GM13976 (cell line): Measurements from ENCODE around the gene SOBP.

ENCODE experiments used
- DNase-seq: peaks from one replicate; pipeline ENCODE4 v3.0.0; 2012; ENCODE audit warnings: low spot score
- in situ Hi-C: fragments of 300-500 bp; cut with MboI; formaldehyde crosslinking; loops from one replicate; pipeline ENCODE4 v1.12.0; 2022; ENCODE audit warnings: low sequenced_read_pairs, mixed read lengths, inconsistent platforms; ENCODE audit not compliant: unreplicated experiment
- TF ChIP-seq, protein P1 (sequence below): IDR thresholded peaks from 2 replicates; pipeline ENCODE4 v1.5.1; 2012; ENCODE audit warnings: borderline replicate concordance, mild to moderate bottlenecking; ENCODE audit not compliant: insufficient read depth; ENCODE audit errors: extremely low read depth, missing control alignments, control extremely low read depth

SOBP gene

DNA sequence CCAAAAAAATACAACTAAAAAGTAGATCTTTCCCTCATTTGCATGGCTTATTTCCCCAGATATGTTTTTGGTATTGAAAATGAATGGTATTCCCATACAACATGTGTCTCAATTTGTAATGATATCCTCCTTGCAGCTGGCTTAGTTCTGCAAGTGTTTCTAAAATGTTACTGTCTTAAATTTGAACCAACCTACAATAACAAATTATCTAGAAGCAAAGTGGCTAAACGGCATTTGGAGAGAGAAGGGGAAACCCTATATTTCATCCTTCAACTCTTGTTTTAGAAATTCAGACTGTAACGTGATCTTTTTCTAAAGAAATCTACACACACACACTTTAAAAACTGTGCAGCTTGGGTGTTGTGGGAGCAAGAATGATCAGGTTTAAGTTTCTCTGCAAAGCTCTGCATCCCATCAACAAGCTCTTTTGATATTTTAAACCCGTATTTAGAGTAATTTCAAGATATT, 153.0 kb downstream of the SOBP start:
- in situ Hi-C loops: no loop called here
- no peak for DNase-seq
- TF ChIP-seq, protein P1, sequence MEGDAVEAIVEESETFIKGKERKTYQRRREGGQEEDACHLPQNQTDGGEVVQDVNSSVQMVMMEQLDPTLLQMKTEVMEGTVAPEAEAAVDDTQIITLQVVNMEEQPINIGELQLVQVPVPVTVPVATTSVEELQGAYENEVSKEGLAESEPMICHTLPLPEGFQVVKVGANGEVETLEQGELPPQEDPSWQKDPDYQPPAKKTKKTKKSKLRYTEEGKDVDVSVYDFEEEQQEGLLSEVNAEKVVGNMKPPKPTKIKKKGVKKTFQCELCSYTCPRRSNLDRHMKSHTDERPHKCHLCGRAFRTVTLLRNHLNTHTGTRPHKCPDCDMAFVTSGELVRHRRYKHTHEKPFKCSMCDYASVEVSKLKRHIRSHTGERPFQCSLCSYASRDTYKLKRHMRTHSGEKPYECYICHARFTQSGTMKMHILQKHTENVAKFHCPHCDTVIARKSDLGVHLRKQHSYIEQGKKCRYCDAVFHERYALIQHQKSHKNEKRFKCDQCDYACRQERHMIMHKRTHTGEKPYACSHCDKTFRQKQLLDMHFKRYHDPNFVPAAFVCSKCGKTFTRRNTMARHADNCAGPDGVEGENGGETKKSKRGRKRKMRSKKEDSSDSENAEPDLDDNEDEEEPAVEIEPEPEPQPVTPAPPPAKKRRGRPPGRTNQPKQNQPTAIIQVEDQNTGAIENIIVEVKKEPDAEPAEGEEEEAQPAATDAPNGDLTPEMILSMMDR: no peak

DNA sequence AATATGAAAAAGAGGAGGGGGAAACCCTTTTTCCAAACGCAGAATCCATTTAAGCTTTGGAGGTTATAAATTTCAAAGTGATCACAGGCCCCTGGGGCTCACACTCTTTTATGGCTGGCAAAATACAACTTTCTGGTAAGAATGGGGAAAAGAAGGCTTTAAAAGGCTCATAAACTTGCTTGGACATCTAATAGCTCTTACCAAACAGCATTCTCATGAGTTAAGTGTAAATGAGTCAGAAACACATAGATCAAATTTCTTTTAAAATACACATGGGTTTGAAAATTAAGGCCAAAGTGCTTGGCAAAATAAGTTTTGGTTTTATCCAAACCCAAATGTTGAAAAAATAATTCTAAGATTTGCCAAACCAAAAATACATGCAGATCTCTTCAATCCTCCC, 154.6 kb downstream of the SOBP start:
- no peak for DNase-seq
- in situ Hi-C loops: no loop called here
- TF ChIP-seq, protein P1: no peak

DNA sequence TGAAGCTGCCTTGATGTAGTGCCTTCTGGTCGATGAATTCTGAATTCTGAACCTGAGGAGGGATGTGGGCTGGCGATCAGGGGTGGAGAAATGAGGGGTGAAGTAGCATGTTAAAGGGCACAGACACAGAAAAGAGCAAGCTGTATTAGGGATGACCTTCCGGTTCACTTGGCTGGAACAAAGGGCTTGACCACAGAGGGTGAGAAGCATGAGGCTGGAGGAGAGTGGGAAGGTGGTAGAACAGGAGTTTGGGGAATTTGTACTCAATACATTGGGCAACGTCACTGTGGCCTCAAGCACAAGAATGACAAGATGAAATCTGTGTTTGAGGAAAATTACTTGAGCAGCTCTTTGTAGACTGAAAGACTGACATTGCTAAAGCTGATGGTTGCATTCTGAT, 155.8 kb downstream of the SOBP start:
- TF ChIP-seq, protein P1: no peak

DNA sequence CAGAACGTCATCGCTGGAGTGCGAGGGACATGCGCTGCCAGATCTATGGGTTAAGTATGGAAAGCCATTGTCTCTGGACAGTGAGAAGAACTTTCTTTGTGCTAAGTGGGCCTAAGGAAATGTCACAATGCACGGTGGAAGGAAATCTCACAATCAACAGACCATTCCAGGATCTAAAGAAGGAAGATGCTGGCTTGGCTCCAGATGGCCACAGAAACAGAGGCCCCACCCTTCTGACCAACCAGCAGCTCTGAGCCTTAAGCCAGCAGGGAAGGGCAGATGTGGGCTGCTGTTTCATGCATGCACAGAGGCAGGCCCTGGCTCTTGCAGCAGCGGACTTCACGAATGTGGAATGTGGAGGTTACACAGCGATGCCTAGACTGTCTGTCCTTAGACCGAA, 156.3 kb downstream of the SOBP start:
- DNase-seq: no peak
- TF ChIP-seq, protein P1: no peak
- in situ Hi-C loops: no loop called here

More for the DNA sequence above, 155.8 kb downstream of the SOBP start:
- in situ Hi-C loops: no loop called here
- no peak for DNase-seq

DNA sequence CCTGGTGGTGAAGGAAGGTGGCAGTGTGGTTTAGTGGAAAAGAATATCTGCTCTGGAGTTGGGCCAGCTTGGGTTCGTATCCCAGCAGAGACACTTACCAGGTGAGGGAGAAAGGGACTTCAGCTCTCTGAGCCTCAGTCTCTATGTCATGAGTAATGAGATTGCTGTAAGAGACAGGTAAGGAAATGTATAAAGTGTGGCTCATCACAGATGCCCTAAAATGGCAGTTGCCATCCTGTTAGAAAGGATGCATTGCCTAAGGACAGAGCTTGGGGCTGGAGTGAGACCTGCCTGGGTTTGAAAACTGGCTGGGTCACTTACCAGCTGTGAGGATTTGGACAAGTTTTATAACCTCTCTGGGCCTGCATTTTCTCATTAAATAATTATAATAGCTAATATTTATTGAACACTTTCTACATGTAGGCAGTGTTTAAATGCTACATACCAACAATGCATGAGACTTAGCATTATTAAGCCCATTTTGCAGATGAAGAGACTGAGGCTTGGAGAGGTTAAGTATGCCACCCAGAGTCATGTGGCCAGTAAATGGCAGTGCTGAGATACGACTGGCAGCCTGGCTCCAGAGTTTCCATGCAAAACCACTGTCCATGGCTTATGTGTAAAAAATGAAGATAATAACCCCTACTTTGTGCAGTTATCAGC, 157.0 kb downstream of the SOBP start:
- no peak for DNase-seq
- in situ Hi-C loops: no loop called here
- TF ChIP-seq, protein P1: no peak

DNA sequence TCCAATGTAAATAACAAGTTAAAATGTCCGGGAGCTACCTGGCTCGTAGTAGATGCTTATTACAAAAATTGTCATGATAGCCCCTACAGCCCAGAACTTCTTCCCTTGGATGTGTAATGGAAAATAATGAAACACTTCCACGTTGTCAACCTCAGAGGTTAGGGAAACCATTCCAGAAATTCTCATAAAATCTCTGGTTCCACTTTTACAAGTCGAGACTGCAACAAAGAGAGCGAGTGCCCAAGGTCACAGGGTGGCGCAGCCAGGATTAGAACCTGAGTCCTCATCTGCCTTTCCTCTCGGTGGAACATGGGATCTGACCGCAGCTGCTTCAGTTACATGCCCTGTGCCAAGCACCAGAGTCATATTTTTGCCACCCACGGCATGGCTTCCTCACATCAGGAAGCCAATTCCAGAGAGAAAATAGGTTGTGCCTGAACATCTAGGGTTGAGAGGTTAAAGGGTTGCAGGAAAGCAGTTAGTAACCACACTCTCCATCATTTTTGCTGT, 157.6 kb downstream of the SOBP start:
- TF ChIP-seq, protein P1: no peak
- DNase-seq: no peak
- in situ Hi-C loops: no loop called here
